Kidney epithelial cell (primary cell): ENCODE data around the gene RPL36A. TPM values are rescaled to one million over a fixed set of nuclear protein-coding genes. Genes with fewer than 3 reads are reported as not detected.

ENCODE experiments used
- DNase-seq: peaks from one replicate; pipeline ENCODE4 v3.0.0-alpha.2; 2010; ENCODE audit warnings: low read depth
- H3K27me3 ChIP-seq: 2 replicates; pipeline ENCODE4 v1.6.0; 2011; ENCODE audit warnings: low read length; ENCODE audit not compliant: control insufficient read depth, insufficient read depth
- H3K36me3 ChIP-seq: 2 replicates; pipeline ENCODE4 v1.5.1; 2011; ENCODE audit warnings: low read length; ENCODE audit not compliant: control insufficient read depth, insufficient read depth
- H3K4me3 ChIP-seq: 2 replicates; pipeline ENCODE4 v1.5.1; 2011; ENCODE audit warnings: low read depth, mild to moderate bottlenecking, control low read depth, low read length
- CTCF ChIP-seq: IDR thresholded peaks from 2 replicates; pipeline ENCODE4 v1.5.1; 2011; ENCODE audit warnings: mild to moderate bottlenecking, moderate library complexity, low read length, control low read depth, inconsistent platforms; ENCODE audit not compliant: insufficient read depth, poor library complexity, severe bottlenecking
- total RNA-seq: library from RNA; depleted of rRNA; stranded (reverse); fragments of >200 nt; gene quantifications from 2 replicates; pipeline ENCODE4 v1.2.3, GENCODE V29; 2015

Gene RPL36A
- total RNA-seq, 1 donor from 2014 or later = 3,844 TPM

- TF ChIP-seq CTCF = no peak
- H3K27me3 ChIP-seq = no peaks in the 10 kb centered on the region
- no peaks in the 10 kb centered on the region for H3K36me3 ChIP-seq
- H3K4me3 ChIP-seq = no peak overlapping the region
- no peak for DNase-seq
These were observed 30.8 kb upstream of the RPL36A start for GRCh38 chrX:101359966-101360365.

DNA sequence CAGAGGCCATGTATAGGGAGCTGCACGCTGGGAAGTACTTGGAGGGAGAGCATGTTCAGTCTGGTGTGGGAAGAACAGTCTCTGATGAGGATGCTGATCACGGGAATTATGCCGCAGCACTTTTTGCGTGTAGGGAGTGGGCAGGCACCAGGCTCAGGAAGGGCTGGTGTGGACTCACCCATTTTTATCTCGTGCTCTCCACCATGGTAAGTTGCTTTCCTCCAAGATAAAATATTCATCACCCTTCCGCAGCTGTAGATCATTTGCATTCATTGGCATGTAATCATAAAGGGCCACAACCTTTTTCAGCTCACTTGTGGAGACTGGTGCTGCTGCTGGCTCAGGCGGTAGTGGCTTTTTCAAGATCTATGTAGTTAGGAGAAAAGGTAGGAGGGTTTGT, 30.4 kb upstream of the RPL36A start:
- DNase-seq = no peak
- no peak for TF ChIP-seq CTCF
- no peaks in the 10 kb centered on the region for H3K27me3 ChIP-seq
- H3K36me3 ChIP-seq = no peaks in the 10 kb centered on the region
- H3K4me3 ChIP-seq = no peak overlapping the region

- no peak for DNase-seq
- Histone ChIP-seq H3K4me3 (no peak overlapping the region), H3K27me3 (no peaks in the 10 kb centered on the region), H3K36me3 (no peaks in the 10 kb centered on the region)
- TF ChIP-seq CTCF = no peak
These were observed 28.7 kb upstream of the RPL36A start for GRCh38 chrX:101362116-101362515.

- no peak for DNase-seq
- Histone ChIP-seq H3K36me3 (no peaks in the 10 kb centered on the region), H3K4me3 (no peak overlapping the region), H3K27me3 (no peaks in the 10 kb centered on the region)
- TF ChIP-seq CTCF = no peak
These were observed 28.1 kb upstream of the RPL36A start for GRCh38 chrX:101362757-101363156.

- H3K4me3 ChIP-seq = no peak overlapping the region
- no peak for TF ChIP-seq CTCF
- DNase-seq = no peak
These were observed 25.5 kb upstream of the RPL36A start for GRCh38 chrX:101365301-101365795.

GRCh38 chrX:101368800-101369199, 22.0 kb upstream of the RPL36A start:
- Histone ChIP-seq H3K27me3 (no peaks in the 10 kb centered on the region), H3K36me3 (no peaks in the 10 kb centered on the region), H3K4me3 (no peak overlapping the region)
- no peak for DNase-seq
- TF ChIP-seq CTCF = no peak

More at GRCh38 chrX:101365301-101365795, 25.5 kb upstream of the RPL36A start:
- Histone ChIP-seq H3K27me3 (no peaks in the 10 kb centered on the region), H3K36me3 (no peaks in the 10 kb centered on the region)
